ENCODE results near the gene APLP2.
"Not testable (repeated sequence)": the region's sequence is repeated elsewhere in the genome, so short reads cannot be mapped to it uniquely, and the experiment has no call there.

The APLP2 gene

DNA sequence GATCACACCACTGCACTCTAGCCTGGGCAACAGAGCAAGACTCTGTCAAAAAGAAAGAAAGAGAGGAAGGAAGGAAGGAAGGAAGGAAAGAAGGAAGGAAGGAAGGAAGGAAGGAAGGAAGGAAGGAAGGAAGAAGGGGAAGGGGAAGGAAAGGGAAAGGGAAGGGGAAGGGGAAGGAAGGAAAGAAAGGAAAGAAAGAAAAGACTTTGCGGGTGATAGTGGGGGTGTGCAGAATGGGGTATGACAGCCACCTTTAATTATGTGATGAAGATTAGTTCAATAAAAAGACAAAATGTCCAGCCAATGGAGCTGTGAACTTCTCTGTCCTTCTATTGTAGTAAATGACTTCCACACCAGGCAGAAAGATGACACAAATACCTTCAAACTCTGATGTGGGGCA lies 8.7 kb upstream of the APLP2 start:
- no peak for DNase-seq

GRCh38 chr11:130062026-130062425 lies 7.7 kb upstream of the APLP2 start:
- DNase-seq = no peak

- DNase-seq = no peak
Measured at GRCh38 chr11:130063451-130063850, 6.2 kb upstream of the APLP2 start.

DNA sequence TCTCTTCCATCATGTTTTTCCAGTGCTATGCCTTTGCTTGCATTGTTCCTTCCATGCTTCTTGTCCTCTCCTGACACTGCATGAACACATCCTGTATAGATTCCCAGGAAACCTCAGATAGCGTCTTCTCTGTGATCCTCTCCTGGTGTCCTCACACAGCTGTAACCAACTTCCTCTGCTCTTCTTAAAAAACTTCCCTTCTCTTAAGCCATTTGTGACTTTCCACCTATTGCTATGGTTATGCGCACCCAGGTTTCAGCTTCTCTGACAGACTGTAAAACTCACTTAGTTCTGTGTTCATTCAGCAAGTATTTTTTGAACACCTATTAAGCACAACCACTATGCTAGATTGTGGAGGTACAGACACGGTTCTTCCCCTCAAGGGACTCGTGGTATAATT lies 5.1 kb upstream of the APLP2 start:
- no peak for DNase-seq

GRCh38 chr11:130066338-130066737 lies 3.4 kb upstream of the APLP2 start:
- DNase-seq = no peak

DNA sequence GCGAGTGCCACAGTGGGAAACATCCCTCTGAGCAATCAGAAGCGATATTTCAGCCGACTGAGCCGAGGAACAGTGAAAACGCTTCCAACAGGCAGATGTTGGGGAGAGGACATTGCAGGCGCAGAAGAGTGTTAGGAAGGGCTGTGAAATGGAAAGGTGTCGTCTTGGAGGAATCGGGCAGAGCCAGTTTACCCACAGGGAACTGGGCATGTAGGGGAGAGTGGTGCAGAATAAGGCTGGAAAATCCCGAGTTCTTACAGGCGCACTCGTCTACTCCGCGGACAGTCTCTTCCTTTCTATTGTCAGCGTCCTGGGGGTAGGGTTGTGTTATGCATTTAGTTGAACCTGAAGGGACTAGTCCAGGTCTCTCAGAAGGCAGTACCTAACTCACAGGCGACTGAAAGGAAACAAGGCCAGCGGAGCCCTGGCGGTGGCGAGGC lies 1.1 kb upstream of the APLP2 start:
- DNase-seq = no peak

DNA sequence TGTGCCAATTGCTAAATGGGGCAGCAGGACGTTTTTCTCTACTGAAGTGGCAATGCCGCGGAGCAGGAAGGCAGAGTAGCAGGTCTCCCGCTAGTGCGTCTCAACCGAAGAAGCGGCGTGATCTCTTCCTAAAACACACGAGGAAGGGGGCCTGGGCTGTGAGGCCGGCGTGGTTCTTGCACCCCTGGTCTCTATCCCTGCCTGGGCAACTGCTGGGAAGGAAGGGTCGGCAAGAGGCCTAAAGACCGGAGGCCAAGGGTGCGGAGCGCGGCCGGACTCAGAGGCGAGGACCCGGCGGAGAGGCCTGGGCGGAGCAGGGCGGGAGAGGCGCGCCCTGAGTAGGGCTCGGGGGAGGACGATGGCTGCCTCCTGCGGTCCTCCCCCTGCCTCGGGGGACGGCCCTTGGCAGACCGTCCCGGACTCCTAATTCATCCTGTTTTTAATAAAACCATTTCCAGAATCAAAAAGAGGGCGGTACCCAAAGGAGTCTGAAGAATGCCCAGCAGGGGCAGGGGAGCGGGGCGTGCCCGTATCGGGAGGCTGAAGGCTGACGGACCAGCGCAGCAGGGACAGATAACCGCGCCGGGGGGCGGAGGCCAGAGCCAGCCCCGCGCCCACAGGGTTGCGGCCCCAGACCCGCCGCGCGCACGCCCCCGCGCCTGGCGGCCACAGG lies 572 bp upstream of the APLP2 start:
- DNase-seq = peak; percentile 57

GRCh38 chr11:130070109-130070845 lies 583 bp downstream of the APLP2 start:
- DNase-seq = peak; percentile 46

DNA sequence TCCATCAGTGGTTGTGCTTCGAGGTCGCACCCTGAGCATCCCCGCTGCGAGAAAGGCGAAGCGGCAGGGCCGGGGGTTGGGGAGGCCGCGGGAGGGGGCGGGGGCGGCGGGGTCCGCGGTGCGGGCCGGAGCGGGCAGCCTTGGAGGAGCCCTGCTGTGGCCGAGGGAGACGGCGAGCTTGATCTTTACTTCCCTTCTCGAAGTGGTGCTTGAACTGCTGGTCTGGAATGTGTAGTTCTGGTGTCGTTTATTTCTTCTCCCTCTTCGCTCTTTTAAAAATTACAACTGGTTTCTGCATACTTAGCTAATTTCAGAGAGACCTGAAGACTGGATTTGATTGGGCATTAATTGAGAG lies 1.1 kb downstream of the APLP2 start:
- DNase-seq = no peak

DNA sequence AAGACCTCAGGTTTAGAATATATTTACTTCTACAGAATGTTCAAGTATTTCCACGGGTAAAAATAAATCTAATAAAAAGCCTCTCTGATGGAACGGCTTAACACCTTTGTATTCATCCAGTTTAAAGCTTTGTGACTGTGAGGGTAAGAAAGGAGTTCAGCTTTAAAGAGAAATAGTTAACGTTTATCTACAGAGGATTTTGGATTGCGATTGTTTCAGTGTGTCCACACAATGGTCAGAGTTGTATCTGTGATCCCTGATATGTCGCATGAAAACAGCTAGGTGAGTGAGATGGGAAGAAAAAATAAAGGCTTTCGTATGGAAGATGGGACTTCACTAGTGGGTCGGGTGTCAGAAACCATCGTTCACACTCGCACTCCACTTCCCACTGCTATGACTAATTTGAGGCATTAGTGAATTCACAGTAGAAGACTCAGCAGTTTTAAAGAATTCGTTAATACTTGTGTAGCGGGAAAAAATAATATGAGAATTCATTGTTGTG lies 1.6 kb downstream of the APLP2 start:
- DNase-seq = no peak

GRCh38 chr11:130074736-130075135 lies 5.0 kb downstream of the APLP2 start:
- DNase-seq = no peak

- DNase-seq = no peak
Measured at GRCh38 chr11:130076778-130077481, 7.2 kb downstream of the APLP2 start.

DNA sequence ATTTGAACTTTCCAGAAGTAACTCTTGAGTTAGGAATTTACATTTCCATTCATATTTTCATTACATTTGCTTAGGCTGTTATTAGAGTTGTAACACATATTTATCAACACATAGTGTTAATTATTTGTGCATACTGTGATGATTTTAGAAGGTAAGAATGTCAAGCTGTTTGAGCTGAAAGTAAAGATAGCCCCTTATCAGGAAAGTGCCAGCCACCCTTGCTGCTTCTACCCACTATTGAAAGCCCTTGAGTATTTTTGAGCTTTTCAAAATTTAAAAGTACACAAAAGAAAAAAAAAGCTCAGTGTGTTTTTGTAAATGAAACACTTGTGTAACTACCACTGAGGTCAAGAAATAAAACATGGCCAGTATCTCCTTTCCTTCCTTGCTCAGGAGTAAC lies 8.0 kb downstream of the APLP2 start:
- no peak for DNase-seq

- no peak for DNase-seq
Measured at GRCh38 chr11:130078080-130078479, 8.4 kb downstream of the APLP2 start.

GRCh38 chr11:130085671-130086290 lies 16.1 kb downstream of the APLP2 start:
- DNase-seq = no peak

- DNase-seq = no peak
Measured at GRCh38 chr11:130086669-130087068, 17.0 kb downstream of the APLP2 start.

DNA sequence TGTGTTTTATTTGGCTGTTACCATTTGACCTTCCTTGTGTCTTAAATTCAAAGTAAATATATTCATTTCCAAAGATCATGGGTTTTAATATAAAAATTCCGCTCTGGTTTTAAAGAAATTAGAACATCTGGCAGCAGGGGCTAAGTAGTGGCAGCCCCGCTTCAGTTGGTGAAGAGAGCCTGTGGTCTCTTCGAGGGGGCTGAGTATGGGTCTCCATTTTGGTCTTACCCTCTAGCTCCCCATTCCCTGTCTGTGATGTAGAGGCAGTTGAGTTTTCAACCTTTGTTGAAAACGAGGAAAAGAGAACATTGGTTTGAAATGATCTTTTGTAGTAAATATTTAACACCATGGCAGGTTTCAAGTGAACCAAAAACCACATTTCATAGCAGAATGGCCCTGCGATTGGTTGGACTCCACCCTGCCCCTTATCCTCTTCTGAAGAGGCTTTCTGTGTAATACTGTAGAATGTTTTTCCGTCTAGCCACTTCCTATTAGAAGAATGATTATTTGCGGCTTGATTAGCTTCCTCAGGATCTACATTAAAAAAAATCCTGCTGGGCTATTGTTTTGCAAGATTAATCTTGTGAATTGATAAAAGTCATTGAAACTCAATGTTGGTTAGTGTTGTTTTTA lies 17.7 kb downstream of the APLP2 start:
- no peak for DNase-seq

GRCh38 chr11:130088217-130088616 lies 18.5 kb downstream of the APLP2 start:
- DNase-seq = no peak

DNA sequence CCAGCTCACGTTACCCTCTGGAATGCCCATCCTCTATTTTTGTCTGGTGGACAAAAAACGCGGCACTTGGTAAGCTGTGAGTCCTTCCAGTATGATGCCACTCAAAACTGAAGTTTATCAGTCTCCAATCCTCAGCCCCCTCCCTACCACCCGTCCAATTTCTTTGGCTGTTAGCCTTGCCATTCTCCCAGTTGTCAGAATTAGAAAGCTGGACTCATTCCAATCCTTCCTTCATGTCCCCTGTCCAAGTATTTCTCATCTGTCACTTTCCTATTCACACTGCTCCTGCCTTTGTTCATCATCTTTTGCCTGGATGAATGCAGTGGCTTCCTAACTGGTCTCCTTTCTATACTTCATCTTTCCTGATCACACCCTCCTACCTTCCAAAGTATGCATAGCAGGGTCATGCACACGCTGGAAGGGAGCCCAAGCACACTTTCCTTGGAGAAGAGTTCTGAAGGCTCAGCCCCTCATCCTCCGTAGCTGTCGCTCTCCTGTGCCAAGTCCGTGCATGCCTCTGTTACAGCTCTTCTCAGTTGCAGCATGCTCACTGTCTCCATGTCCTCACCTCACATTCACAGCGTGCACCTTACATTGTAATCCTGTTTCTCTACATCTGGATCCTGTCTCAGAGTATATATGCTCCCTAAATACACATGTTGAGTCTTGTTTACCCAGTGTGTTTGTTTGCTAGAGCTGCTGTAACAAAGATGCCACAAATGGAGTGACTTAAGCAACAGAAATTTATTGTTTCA lies 19.4 kb downstream of the APLP2 start:
- DNase-seq = no peak

GRCh38 chr11:130089674-130090073 lies 20.0 kb downstream of the APLP2 start:
- DNase-seq = no peak

DNA sequence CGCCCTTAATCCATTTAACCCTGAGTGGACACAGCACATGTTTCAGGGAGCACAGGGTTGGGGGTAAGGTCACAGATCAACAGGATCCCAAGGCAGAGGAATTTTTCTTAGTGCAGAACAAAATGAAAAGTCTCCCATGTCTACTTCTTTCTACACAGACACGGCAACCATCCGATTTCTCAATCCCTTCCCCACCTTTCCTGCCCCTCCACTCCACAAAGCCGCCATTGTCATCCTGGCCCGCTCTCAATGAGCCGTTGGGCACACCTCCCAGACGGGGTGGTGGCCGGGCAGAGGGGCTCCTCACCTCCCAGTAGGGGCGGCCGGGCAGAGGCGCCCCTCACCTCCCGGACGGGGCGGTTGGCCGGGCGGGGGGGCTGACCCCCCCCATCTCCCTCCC lies 20.8 kb downstream of the APLP2 start:
- DNase-seq = not testable (repeated sequence)

DNA sequence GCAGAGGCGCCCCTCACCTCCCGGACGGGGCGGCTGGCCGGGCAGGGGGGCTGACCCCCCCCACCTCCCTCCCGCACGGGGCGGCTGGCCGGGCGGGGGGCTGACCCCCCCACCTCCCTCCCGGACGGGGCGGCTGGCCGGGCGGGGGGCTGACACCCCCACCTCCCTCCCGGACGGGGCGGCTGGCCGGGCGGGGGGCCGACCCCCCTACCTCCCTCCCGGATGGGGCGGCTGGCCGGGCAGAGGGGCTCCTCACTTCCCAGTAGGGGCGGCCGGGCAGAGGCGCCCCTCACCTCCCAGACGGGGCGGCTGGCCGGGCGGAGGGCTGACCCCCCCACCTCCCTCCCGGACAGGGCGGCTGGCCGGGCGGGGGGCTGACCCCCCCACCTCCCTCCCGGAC lies 21.5 kb downstream of the APLP2 start:
- not testable (repeated sequence) for DNase-seq

All from activated CD8-positive, alpha-beta memory T cell treated with anti-CD3 and anti-CD28 coated beads, Interleukin-2, amount 50 U/mL, for 4 hours (primary cell).